Measurements from ENCODE around the gene ZFC3H1.
"Not testable (repeated sequence)": the region's sequence is repeated elsewhere in the genome, so short reads cannot be mapped to it uniquely, and the experiment has no call there.

ZFC3H1 gene

GRCh38 chr12:71663561-71664410, at the start of gene ZFC3H1, which contains the start of gene THAP2:
Gene ZFC3H1, minus strand, starts transcription at chr12:71663848. Its CDS starts 238 bp downstream, at chr12:71663610.
Gene THAP2, plus strand, starts transcription at chr12:71664301. Its CDS starts 209 bp downstream, at chr12:71664510.
- DNase-seq = peak; percentile 90

- peak; percentile 9 for DNase-seq
Observed at GRCh38 chr12:71710276-71711125, 46.9 kb upstream of the ZFC3H1 start.

DNA sequence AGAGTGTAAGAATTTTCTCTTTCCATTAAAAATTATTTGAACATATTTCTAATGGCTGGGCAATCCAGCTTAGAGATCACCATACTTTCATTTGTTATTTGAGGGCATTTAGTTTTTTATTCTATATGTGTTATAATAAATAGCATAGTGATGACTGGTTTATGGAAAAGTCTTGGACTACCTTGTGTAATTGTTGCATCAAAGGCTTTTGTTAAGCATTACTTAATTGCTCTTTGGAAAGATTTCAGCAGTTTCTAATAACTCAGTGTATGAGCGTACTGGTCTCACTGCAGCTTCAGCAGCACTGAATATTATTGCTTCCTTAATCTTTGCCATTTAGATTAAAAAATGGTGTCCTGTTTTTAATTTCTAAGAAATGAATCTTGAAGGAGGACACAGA, 45.0 kb upstream of the ZFC3H1 start:
- DNase-seq = no peak

DNA sequence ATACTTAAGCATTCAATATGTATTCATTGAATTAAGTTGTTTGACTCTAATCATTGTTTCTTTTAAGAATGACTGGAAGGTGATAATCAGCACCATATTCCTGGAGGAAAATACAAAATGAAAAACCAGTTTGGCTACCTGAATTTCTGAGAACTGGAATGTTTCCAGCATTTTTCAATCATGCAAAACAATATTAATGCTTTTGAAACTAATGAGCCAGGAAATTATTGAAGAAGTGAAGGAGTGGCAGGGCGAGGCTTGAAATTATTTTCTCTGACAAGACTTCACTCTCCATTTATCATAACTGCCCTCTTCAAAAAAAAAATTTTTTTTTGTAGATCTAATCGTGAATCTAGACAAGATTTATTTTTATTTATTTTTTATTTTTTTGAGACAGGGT, 41.3 kb upstream of the ZFC3H1 start:
- DNase-seq = no peak

- DNase-seq = no peak
Observed at GRCh38 chr12:71703206-71703605, 39.6 kb upstream of the ZFC3H1 start.

DNA sequence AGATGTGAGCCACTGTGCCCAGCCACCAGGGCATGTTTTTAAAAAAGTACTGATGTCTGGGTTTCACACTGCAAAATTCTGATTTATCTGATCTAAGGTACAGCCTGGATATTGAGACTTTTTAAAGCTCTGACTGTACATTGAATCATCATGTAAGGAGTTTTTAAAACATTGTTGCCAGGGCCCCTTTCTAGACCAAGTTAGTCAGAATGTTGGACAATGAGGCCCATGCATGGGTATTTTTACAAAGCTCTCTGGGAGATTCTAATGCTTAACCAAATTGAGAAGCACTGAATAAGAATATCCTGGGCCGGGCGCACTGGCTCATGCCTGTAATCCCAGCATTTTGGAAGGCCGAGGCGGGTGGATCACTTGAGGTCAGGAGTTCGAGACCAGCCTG, 38.9 kb upstream of the ZFC3H1 start:
- no peak for DNase-seq

DNA sequence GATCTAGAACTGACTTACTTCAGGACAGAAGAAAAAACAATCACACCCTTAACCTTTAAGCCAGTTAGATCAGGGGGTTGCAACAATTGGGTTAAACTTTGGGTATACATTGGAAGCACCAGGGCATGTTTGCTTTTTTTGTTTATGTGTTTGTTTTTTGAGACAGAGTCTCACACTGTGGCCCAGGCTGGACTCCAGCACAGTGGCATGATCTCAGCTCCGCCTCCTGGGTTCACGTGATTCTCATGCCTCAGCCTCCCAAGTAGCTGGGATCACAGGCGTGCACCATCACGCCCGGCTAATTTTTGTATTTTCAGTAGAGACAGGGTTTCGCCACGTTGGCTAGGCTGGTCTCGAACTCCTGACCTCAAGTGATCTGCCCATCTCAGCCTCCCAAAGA, 38.5 kb upstream of the ZFC3H1 start:
- DNase-seq = not testable (repeated sequence)

- DNase-seq = no peak
Observed at GRCh38 chr12:71695782-71696181, 32.1 kb upstream of the ZFC3H1 start.

DNA sequence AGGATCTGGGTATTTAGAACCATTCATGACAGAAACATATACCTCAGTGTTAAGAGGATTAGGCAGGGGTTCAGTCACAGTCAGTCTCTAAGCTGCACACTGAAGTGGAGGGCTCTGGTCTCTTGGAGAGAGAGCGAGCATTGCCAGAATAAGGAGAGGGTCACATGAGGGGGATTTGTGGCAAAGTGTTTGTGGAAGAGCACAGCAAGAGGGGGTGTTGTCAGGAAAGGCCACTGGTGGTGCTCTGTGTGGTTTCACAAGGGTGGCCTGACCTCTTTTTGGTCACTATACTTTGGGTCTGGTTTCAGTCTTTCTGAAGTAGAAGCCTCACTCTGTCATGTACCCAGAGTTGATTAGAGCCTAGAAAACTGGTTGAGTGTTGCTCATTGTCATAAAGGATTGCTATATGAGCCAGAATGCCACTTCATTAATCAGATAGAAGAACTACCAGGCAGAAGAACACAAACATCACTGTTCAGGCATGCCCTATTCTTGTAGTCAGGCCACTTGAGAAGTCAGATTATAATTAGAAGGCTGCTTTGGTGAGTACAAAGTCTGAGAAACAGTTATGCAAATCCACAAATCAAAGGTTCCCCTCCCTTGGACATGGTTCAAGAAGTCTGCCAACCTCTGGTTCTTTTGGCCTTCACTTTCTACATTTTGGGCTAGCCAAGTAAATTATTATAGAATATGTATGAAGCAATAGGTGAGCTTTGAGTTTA, 30.6 kb upstream of the ZFC3H1 start:
- no peak for DNase-seq

DNA sequence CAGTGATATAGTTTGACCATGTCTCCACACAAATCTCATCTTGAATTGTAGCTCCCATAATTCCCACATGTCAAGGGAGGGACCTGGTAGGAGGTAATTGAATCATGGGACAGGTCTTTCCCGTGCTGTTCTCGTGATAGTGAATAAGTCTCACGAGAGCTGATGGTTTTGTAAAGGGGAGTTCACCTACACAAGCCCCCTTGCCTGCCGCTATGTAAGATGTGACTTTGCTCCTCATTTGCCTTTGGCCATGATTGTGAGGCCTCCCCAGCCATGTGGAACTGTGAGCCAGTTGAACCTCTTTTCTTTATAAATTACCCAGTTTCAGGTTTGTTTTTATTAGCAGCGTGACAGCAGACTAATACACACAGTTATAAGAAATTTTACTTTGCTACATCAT, 30.0 kb upstream of the ZFC3H1 start:
- DNase-seq = not testable (repeated sequence)

DNA sequence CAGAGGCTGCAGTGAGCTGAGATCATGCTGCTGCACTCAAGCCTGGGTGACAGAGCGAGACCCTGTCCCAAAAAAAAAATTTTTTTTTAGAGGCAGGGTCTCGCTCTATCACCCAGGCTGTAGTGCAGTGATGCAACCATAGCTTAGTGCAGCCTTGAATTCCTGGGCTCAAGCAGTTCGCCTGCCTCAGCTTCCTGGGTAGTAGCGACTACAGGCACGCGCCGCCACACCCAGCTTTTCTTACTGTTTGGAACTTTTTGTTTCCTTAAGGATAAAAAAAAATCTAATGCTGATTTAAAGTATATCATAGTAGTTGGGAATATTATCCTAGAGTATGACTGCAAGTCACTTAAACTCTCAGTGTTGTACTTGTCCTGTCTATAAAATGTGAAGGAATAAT, 29.5 kb upstream of the ZFC3H1 start:
- DNase-seq = no peak

GRCh38 chr12:71691504-71692129, 28.0 kb upstream of the ZFC3H1 start:
- no peak for DNase-seq

GRCh38 chr12:71688961-71689570, 25.4 kb upstream of the ZFC3H1 start:
- no peak for DNase-seq

DNA sequence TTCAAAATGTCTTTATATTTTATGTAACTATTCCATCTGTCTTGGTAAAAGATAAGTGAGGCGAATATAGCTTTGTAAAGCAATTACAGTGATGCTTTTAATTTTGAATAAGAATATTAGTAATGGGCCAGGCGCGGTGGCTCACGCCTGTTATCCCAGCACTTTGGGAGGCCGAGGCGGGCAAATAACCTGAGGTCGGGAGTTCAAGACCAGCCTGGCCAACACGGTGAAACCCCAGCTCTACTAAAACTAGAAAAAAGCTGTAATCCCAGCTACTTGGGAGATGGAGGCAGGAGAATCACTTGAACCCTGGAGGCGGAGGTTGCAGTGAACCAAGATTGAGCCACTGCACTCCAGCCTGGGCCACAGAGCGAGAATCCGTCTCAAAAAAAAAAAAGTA, 23.5 kb upstream of the ZFC3H1 start:
- DNase-seq = not testable (repeated sequence)

DNA sequence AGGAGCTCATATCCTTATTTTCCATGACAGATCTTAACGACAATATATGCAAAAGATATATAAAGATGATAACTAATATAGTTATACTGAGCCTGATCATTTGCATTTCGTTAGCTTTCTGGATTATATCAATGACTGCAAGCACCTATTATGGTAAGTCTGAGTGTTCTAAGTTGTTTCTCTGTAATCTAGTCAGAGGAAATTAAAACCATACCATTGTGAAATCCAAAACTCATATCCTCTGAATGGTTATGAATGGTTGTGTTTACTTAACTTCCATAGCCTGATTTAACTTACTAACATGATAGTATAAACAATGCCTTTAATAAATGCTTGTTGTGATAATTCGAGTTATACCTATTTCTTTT, 23.0 kb upstream of the ZFC3H1 start:
- DNase-seq = no peak

DNA sequence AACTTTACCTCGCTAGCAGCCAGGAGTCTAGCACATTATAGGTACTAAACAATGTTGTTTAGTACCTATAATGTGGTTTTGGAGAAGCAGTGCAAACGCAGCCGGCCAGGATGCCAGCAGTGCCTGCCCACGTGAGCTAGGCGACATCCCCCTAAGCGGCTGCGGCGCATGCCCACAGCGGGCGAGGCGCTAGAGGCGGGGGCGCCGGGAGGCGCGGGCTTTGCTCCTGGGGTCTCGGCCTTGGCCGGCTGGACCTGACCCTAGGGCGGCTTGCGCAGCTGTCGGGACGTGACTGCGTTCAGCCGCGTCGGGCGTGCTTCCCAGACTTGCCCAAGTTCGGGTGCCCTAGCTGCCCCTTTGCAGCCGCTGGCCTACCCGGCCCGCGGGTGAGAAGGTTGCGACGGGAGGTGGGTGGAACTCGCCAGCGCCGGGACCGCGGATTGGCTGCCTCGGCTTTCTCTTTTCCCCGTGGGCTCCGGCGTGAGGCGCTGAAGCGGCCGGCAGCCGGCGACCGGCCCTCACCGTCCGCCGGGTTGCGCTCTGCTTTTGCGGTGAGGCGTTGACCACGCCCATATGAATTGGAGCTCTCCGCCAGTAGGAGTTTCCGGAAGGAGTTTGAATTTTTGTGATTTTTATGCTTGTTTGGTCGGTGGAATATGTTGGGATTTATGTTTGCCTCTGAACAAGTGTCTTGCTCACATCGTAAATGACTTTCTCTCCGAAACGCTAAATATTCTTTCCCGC, 22.4 kb upstream of the ZFC3H1 start, which contains the start of gene TMEM19:
Gene TMEM19 (plus strand): TSS at position 169 of the 744 bp plus-strand sequence. CDS start 599 bp downstream, outside the sequence.
- peak; percentile 84 for DNase-seq

DNA sequence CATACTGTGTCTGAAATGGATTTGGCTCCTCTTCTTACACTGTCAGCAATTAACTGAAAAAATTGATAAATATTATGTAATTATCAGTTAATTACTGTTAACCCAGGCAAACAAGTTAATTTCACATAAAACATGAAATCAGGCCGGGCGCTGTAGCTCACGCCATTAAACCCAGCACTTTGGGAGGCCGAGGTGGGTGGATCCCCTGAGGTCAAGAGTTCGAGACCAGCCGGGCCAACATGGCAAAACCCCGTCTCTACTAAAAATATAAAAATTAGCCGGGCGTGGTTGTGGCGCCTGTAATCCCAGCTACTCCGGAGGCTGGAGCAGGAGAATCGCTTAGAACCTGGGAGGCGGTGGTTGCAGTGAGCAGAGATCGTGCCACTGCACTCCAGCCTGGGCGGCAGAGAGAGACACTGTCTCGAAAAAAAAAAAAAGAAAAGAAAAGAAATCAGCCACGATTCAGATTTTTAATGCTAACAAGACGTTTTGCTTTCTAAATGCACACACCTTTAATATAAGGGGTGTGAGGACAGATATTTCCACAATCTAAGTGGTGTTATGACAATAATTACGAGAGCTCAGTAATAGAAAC, 21.8 kb upstream of the ZFC3H1 start:
- no peak for DNase-seq

GRCh38 chr12:71684081-71684480, 20.4 kb upstream of the ZFC3H1 start:
- no peak for DNase-seq

DNA sequence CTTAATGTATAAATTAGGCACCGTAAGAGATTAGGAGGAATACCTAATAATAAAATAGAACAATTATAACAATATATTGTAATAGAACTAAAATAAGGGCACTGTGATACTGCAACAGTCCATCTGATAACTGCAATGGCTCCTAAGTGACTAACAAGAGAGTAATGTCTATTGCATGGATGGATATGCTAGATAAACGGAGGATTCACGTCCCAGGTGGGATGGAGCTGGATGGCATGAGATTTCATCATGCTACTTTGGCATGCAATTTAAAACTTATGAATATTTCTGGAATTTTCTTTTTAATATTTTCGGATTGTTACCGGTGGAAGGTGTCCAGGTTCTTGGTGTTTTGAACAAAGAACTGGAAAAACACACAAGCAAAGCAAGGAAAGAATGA, 20.0 kb upstream of the ZFC3H1 start:
- DNase-seq = no peak

DNA sequence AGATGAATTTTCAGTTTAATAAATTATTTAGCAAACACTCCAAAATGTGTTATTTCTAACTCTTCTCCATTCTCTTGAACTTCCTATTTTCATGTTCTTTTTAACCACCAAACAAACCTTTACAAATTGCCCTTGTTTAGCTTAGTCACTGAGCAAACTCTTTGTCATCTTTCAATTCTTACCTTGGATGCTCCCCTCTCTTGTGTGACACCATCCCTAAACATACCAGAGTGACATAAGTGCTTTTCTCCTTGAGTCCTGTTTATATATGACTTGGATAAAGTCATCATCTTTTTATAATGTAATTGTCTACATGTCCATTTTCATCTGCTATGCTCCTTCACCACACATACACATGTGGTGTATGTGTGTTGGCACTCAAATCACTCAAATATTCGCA, 18.8 kb upstream of the ZFC3H1 start:
- DNase-seq = no peak

DNA sequence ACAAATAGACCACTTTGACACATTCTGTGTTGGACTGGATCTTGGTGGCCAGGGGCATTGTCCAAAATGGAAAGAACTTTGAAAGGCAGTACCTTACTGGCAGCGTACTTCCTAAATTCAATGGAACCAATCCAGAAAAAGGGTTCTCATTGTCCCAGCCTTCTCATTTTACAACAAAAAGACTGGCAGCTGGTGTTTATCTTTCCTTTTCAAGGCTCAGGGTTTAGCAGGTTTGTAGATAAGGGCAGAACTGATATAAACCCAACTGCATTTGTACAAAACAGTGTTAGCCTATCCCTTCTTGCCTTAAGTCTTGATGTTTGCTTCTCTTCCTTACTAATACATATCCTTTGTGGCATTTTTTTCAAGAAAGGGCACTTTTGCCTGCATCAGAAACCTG, 8.2 kb upstream of the ZFC3H1 start:
- no peak for DNase-seq

Data from activated CD4-positive, alpha-beta T cell treated with anti-CD3 and anti-CD28 coated beads for 48 hours (primary cell).